Endothelial cell of hepatic sinusoid (primary cell): ENCODE results near the gene WDR26.

ENCODE experiments used
- in situ Hi-C: cut with HindIII; loops from 2 replicates; pipeline ENCODE4 v1.10.0; 2017; ENCODE audit warnings: low sequenced_read_pairs

The WDR26 gene

GRCh38 chr1:224399887-224400286 lies 34.7 kb downstream of the WDR26 start:
- in situ Hi-C loops = no loop called here

GRCh38 chr1:224393294-224393693 lies 41.3 kb downstream of the WDR26 start:
- in situ Hi-C loops = no loop called here

DNA sequence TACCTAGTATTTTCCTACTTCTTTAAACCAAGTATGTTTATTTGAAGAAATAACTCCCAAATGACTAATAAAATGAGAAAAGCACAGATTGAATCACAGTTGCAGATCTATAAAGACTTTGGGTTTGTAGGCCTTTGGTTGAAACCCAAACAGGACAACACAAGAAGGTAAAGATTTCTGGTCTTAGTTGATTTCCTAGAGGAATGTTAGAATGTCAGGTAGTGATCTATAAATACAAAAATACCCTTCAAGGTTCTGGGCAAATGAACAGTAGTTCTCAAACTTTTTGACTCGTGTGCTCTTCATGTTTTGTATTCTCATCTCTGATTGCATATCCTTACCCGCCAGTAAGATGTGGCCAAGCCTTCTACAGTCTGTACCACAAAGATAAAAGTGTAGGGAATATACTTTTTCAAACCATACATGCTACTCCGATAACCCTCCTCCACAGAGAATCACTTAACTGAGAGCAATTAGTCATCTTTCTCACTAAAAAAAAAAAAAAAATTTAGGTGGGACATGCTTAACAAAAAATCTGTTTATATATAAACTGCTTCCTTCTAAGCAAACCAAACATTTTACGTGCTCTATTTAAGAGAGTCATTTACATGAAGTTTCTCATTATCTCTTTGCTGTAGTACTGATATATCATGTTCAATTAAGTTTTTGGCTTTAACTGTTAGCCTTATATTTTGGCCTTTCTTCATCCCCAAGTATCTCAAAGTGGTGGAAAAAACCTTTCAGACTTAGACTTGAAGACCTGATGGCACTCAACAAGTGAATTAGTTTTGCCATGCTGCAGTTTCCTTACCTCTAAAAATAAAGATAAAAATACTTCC lies 42.0 kb downstream of the WDR26 start:
- in situ Hi-C loops = no loop called here

DNA sequence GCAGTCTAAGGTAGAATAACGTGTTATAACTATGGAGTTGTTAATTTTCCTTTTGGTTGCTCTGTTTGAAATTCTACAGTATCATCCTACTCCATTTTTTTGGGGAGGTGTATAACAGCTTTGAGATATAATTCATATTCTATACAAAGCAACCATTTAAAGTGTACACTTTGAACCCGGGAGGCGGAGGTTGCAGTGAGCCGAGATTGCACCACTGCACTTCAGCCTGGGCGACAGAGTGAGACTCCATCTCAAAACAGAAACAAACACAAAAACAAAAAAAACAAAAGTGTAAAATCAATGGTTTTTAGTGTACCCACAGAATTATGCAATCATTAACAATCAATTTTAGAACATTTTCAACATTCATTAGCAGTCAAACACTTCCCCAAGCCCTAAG lies 44.1 kb downstream of the WDR26 start:
- in situ Hi-C loops = no loop called here

DNA sequence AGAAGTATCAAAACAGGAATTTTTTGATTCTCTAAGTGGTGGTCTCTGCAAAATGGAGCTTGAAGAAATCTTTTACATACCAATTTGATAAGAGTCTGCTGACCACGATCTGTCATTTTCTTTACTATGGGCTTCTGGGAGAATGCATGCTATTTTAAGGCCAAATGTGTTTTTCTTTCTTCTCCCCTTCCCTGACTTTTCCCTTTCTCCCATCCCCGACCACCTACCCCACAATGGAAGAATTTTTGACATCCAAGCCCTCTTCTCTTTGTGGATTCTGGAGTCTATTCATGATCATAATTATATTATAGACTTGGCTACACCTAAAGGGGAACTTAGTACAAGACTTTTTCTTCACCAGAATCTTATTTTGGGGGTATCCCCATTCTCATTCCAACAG lies 46.7 kb downstream of the WDR26 start:
- in situ Hi-C loops = no loop called here

- in situ Hi-C loops = no loop called here
Observed at GRCh38 chr1:224387302-224387912, 47.2 kb downstream of the WDR26 start.

- in situ Hi-C loops = no loop called here
Observed at GRCh38 chr1:224383218-224383617, 51.4 kb downstream of the WDR26 start.

DNA sequence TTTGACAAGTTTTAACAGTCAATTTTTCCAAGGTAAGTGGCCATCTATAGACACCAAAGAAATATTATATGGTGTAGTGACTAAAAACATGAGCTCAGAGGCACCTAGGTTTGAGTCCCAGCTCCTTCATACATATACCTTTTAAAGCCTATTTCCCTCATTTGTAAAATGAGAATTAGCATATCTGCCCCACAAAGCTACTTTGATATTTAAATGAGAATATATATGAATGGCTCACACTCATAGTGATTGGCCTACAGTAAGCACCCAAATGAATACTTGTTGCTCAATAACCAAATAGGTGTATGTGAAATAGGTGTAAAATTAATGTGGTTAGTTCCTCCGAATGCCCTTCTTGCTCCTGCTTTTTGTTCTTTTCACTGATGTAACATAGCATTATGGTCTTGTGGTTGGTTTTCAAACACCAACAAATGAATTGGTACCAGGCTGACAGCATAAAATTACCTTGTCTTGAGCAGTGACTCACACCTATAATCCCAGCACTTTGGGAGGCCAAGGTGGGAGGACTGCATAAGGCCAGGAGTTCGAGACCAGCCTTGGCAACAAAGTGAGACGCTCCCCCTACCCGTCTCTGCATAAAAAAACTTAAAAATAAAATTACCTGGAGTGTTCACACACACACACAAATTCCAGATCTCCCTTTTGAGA lies 52.6 kb downstream of the WDR26 start:
- in situ Hi-C loops = no loop called here

GRCh38 chr1:224380003-224380402 lies 54.6 kb downstream of the WDR26 start:
- in situ Hi-C loops = no loop called here

- in situ Hi-C loops = no loop called here
Observed at GRCh38 chr1:224378855-224379631, 55.6 kb downstream of the WDR26 start.

- in situ Hi-C loops = no loop called here
Observed at GRCh38 chr1:224377676-224378006, 57.0 kb downstream of the WDR26 start.

DNA sequence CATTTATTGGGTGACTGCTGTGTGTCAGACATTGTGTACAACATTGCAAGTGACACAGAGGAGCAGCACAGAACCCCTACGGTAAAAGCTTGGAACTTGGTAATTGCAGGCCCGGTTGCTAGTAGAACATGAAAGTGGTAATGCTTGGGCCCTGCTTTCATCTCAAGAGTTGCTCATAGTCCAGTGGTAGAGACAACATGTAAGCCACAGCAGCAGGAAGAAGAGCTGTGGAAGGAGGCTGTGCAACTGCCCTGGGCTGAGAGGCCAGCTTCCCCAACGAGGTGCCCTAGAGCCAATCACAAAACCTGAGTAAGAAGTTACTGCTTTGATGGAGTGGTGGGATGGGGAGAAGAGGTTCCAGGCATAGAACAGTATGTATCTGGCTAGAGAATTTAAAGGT lies 59.5 kb downstream of the WDR26 start:
- in situ Hi-C loops = no loop called here

DNA sequence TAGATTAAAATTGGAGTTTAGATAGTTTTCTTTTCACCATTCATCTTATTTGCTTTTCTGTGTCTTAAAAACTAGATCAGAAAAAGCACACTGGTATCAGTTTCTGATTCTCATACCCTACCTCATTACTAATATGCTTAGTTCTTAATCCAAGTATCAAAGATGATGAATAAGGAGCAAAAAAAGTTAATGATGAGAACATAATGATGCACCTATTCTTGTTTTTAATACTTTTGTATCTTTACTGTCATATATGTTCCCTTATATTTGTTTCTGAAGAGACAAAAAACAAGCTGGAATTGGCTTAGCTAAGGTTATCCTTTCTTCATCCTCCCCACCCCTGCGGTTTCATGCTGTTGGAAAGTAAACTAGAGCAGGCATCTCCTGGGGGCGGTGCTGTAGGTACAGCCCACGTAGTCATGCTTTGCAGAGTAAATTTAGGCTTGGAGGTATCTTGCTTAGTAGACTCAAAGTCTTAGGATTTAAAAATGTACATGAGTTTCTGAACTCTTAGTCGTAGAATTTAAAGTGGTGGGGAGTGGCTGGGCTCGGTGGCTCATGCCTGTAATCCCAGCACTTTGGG lies 61.5 kb downstream of the WDR26 start:
- in situ Hi-C loops = loop anchor here (5.0 kb wide), 1 partner anchor 216 kb away; no protein-coding TSS in a partner anchor

DNA sequence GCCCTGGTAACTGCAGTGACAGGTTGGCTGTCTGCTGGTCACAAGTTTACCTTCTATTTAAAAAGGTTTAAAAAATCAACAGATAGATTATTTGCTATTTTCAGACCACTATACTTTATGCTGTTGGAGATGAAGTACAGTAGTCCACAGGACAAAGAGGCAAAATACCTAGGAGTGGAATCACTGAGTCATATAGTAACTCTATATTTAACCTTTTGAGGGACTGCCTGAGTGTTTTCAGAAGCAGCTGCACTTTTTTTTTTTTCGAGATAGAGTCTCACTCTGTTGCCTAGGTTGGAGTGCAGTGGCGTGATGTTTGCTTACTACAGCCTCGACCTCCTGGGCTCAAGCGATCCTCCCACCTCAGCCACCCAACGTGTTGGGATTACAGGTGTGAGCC lies 66.2 kb downstream of the WDR26 start:
- in situ Hi-C loops = no loop called here

- in situ Hi-C loops = loop anchor here (5.0 kb wide), 1 partner anchor 97 kb away; no protein-coding TSS in a partner anchor
Observed at GRCh38 chr1:224359207-224359606, 75.4 kb downstream of the WDR26 start.

- in situ Hi-C loops = loop anchor here (5.0 kb wide), 1 partner anchor 96 kb away; no protein-coding TSS in a partner anchor
Observed at GRCh38 chr1:224358237-224358636, 76.4 kb downstream of the WDR26 start.

DNA sequence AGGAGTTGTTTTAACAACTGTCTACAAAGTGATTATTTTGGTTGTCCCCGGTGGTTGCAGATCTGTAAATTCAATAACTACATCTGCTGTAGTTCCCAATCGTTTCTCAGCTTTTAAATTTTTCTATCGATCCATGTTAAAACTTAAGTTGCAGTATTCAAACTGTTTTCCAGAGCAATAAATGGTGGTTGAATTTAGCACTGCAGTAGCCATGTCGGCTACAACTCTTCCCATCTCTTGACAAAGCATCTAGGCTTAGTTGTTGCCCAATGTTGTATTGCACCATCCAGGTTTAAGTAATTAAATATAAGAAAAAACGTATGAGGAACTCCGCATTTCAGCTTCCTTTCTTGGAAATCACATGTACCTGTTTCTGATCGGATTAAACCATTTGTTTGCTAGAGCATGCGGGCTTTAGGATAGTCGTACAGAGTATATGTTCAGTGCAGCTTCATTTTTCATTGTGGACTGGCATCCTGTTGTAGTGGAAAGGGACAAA lies 76.9 kb downstream of the WDR26 start:
- in situ Hi-C loops = loop anchor here (5.0 kb wide), 1 partner anchor 95 kb away; no protein-coding TSS in a partner anchor

- in situ Hi-C loops = loop anchor here (5.0 kb wide), 1 partner anchor 95 kb away; no protein-coding TSS in a partner anchor
Observed at GRCh38 chr1:224356685-224357625, 77.6 kb downstream of the WDR26 start, which contains the start of gene CNIH4. TSS of gene CNIH4 (plus strand) at chr1:224356879. CDS start at chr1:224356925, 46 bp downstream.
